M059J (cell line): ENCODE results near the gene RPS6KA2. TPM values are rescaled to one million over a fixed set of nuclear protein-coding genes. Genes with fewer than 3 reads are reported as not detected.

Experiments
- DNase-seq: peaks from one replicate; pipeline ENCODE4 v3.0.0-alpha.2; 2012; ENCODE audit warnings: low read depth
- total RNA-seq: library from RNA; depleted of rRNA; stranded (reverse); fragments of >200 nt; shearing (Covaris generic); gene quantifications from 2 replicates; pipeline ENCODE4 v1.2.3, GENCODE V29; 2014

Gene RPS6KA2
- total RNA-seq, 1 experiment from 2014 or later, result 1.9 TPM

GRCh38 chr6:166449641-166450040, 177.4 kb downstream of the RPS6KA2 start:
- DNase-seq, result no peak

DNA sequence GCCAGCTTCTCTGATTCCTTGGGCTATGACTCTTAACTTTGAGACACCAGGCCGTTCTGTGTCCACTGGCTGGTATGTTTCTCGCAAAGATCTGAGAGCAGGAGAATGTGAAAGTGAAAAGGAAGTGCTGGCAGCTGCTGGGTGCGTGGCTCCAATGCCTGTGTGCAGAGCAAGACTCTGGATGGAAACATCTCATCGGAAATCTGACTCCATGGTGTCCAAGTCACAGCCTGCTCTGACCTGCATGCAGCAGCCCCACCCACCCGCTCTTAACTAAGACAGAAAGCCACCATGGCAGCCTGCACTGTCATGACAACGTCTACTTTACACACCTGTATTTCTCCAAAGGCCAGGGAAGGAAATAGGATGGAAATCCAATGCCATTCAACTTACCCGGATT, 178.0 kb downstream of the RPS6KA2 start:
- DNase-seq, result peak; percentile 12

DNA sequence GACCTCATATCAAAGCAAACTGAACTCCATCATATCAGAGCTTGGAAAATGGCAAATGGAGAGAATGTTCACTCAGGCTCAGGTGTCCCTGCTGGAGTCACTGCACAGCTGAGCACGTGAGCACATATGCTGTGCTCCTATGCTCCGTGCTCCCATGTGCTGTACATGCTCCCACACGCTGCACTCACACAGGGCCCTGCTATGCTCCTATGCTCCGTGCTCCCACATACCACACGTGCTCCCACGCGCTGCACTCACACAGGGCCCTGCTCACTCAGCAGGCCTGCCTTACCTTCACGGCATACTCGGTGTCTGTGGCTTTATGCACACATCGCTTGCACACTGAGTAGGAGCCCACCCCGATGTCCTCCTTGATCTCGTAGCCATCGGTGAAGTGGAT, 178.6 kb downstream of the RPS6KA2 start:
- DNase-seq, result no peak

- no peak for DNase-seq
Measured at GRCh38 chr6:166446567-166447065, 180.4 kb downstream of the RPS6KA2 start.

DNA sequence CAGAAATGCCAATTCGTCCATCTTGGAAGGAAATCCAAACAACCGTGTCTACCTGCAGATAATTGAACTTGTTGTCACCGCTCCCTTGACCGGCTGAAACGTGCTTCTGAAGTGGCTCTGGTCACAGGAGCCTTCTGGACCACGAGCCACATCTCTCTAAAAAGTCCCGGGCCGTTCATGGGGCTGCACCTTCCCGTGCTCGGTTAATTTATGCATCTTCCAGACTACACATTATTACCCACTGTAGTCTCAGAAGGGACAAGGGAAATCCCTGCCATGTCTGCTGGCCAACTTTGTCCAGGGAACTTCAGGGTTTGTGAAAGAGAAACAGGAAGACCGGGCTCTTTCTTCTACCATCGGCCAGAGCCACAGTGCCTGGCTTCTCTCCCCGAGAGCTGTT, 180.9 kb downstream of the RPS6KA2 start:
- DNase-seq, result no peak

GRCh38 chr6:166444446-166444845, 182.6 kb downstream of the RPS6KA2 start:
- DNase-seq, result no peak

DNA sequence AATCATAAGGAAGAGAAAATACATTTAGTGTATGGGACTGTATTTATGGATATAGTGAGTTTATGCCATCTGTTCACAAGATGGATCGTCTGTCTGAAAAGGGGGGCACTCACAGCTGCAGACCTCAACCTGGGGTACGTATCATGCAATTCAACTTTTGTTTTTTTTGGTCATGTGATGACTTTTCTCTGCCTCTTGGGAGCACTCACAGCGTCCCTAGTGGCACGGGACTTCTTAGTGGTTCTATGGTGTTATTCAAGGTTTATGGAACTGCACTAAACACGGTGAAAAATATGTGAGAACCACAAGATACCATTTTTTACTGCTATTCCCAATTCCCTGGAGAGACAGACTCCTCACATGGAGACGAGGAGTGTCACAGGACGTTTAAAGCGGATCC, 183.9 kb downstream of the RPS6KA2 start:
- DNase-seq, result no peak

- no peak for DNase-seq
Measured at GRCh38 chr6:166442131-166442685, 184.8 kb downstream of the RPS6KA2 start.

GRCh38 chr6:166441325-166442078, 185.5 kb downstream of the RPS6KA2 start:
- DNase-seq, result no peak

DNA sequence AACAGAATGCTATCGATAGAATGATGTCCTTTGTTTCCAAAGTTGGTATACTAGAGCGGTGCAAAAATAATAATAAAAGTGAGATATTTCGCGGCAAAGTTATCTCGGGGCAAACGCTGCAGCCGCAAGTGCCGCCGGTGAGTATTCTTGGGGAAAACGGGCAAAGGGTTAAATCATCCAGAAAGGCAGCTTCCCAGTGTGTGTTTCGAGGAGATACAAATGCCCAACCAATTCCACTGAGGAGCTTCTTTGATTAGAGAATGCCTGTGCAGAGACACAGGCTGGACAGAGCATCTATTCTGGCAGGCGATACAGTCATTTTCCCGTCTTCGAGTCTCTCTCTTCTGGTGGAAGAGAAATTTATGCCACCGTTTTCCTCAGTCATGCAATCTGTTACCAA, 186.3 kb downstream of the RPS6KA2 start:
- no peak for DNase-seq

DNA sequence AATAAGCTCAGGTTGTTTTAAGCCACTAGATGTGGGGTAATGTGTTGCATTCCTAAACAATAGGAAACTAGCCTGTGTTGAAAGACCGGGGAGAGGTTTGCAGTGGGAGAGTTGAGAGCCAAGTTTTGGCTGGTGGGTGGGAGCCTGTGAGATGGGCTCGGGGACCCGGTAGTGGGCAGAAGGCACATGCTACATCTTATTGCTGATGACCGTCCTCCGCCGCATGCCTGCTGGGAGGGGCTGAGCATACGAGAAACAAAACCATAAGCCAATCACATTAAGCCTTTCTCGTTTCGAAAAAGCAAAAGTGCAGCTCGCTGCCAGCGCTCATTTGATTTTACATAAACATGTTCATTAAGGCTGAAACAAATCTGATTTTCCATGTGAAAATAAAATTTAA, 186.9 kb downstream of the RPS6KA2 start:
- DNase-seq, result no peak

DNA sequence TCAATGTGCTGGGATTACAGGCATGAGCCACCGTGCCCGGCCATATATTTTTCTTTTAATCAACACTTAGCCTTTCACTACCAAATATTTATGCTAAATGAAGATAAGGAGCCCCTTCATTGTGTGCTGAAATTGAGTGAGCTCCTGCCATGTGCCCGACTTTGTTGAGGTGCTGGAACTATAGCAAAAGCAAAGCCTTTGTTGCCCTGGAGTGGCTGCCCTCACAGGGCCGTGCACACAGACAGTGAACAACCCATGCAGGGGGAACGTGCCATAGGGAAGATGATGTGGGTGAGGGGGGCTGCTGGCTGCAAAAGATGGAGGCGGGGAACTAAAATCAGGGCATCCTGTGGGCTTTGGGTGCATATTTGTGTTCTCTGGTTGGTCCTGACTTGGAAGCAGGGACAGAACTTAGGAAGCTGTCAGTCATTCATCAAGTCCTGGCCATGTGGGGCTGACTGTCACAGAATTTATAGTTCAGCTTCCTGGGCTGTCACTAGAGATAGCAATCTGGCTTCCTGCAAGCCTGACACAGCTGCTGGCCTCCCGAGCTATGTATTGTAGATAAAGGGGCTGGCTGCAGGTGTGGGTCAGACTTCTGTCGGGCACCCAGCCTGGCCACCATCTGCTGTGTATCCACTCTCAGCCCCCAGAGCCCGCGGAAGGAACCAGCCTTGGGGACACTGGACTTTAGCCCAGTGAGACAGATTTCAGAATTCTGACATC, 187.5 kb downstream of the RPS6KA2 start:
- DNase-seq, result no peak

GRCh38 chr6:166438211-166438861, 188.7 kb downstream of the RPS6KA2 start:
- no peak for DNase-seq

DNA sequence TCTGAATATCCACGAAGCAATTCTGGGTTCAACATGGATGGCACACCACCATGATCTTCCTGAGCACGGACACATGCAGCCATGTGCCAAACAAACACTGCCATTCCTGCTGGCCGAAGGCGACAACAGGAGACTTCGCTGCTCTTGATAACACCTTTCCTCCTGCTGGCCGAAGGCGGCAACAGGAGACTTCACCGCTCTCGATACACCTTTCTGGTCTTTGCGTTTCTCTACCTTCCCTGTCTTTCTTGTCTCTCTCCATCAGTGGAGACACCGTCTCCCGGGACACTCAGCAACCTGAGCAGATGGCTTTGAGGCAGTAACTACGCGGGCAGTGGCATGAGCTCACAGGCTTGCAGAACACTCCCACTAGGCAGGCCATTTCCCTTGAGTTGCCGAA, 189.4 kb downstream of the RPS6KA2 start:
- no peak for DNase-seq

GRCh38 chr6:166436195-166437139, 190.6 kb downstream of the RPS6KA2 start:
- no peak for DNase-seq

DNA sequence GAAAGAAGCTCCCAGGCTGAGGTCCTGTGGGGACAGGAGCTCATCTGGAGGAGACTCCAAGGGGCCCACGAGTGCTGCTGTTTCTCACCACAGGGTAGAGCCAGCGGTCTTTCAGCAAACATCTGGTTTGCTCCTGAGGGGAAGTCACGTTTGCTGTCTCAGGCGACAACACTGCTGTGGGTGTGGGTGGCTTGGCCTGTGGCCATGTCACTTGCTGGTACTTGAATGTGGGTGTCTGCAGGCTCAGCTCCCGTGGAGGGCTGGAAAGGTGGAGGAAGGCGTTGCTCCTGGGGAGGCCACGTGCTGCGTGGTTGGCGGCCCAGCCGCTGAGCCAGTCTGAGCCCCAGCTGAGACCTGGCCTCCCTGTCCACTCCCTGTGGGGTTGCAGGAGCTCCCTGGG, 191.5 kb downstream of the RPS6KA2 start:
- no peak for DNase-seq

GRCh38 chr6:166434336-166434735, 192.7 kb downstream of the RPS6KA2 start:
- no peak for DNase-seq

DNA sequence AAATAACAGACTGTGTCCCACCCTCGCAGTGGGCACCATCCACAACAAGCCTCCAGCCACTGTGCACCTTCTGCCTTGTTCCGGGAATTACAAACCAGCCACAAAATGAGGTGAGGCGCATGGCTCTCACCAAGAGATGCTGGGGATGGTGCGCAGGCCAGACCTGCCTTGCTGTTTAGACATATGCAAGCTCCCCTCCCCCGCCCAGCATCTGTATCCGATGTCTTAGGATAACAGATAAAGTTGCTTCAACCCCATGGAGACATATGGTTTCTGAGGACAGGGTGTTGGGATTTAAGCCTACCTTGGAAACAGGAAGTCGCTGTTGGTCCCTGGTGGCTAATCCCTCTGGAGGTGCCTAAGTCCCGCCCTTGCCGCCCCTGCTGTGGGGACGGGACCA, 194.0 kb downstream of the RPS6KA2 start:
- no peak for DNase-seq

DNA sequence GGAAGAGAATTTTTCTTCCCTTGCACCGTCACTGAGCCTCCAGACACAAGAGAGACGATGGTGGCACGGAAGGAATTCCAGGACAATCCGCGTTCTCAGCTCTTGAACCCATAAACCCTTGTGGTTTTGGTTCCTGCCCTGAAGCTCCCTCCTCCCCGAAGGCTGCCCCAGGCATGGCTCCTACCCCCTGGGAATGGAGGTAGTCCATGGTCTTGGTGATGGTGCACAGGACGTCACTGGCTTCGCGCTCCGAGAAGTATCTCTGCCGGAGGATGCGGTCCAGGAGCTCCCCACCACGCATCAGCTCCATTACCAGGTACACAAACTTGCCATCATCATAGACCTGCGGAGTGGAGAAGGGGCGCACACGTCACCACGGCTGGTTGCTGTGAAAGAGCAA, 196.8 kb downstream of the RPS6KA2 start:
- no peak for DNase-seq

- no peak for DNase-seq
Measured at GRCh38 chr6:166424431-166424830, 202.6 kb downstream of the RPS6KA2 start.

- DNase-seq, result no peak
Measured at GRCh38 chr6:166423781-166424180, 203.3 kb downstream of the RPS6KA2 start.
